Muscle of arm (tissue), 14 donors: ENCODE results near the gene WASHC2A. TPM values are rescaled to one million over a fixed set of nuclear protein-coding genes. Genes with fewer than 3 reads are reported as not detected.
A peak's percentile ranks its signal among the peaks of the same experiment; 100 is the strongest.
"Not testable (repeated sequence)": the region's sequence is repeated elsewhere in the genome, so short reads cannot be mapped to it uniquely, and the experiment has no call there.

ENCODE experiments used
- DNase-seq: peaks from one replicate; pipeline ENCODE4 v3.0.0-alpha.2; 2013
- long read RNA-seq, 11 donors: transcript quantifications; one replicate each; lab custom pipeline, GENCODE V29; 2026
- polyA plus RNA-seq, 12 donors: library from polyadenylated mRNA; unstranded; fragments of 120-200 nt; gene quantifications; one replicate each; pipeline ENCODE4 v1.2.1, GENCODE V29; 2013; ENCODE audit not compliant: insufficient read length in 12 of 12

The WASHC2A gene
- polyA plus RNA-seq: 10 to 100 TPM in 11 of 12 donors, not detected in 1; 21.3 to 55.9 (median 32.3) TPM
- long read RNA-seq, donor 1, partial matches to known transcripts: 0 of 1 reads
- long read RNA-seq, donor 1, other reads (novel, unspliced or antisense): 0 of 1 reads
- long read RNA-seq, donor 2, full-length matches to known transcripts: 3 of 9 reads
- long read RNA-seq, donor 2, partial matches to known transcripts: 6 of 9 reads
- long read RNA-seq, donor 2, other reads (novel, unspliced or antisense): 0 of 9 reads
- long read RNA-seq, donor 3, partial matches to known transcripts: 0 of 1 reads
- long read RNA-seq, donor 3, other reads (novel, unspliced or antisense): 0 of 1 reads
- long read RNA-seq, donor 4: 0 reads
- long read RNA-seq, donor 5: 0 reads
- long read RNA-seq, donor 6, partial matches to known transcripts: 5 of 5 reads
- long read RNA-seq, donor 6, other reads (novel, unspliced or antisense): 0 of 5 reads
- long read RNA-seq, donor 7: 0 reads
- long read RNA-seq, donor 8, partial matches to known transcripts: 11 of 11 reads
- long read RNA-seq, donor 8, other reads (novel, unspliced or antisense): 0 of 11 reads
- long read RNA-seq, donor 9, full-length matches to known transcripts: 1 of 1 reads
- long read RNA-seq, donor 9, partial matches to known transcripts: 0 of 1 reads
- long read RNA-seq, donor 9, other reads (novel, unspliced or antisense): 0 of 1 reads
- long read RNA-seq, donor 10, full-length matches to known transcripts: 1 of 1 reads
- long read RNA-seq, donor 10, partial matches to known transcripts: 0 of 1 reads
- long read RNA-seq, donor 10, other reads (novel, unspliced or antisense): 0 of 1 reads
- long read RNA-seq, donor 11: 0 reads

DNA sequence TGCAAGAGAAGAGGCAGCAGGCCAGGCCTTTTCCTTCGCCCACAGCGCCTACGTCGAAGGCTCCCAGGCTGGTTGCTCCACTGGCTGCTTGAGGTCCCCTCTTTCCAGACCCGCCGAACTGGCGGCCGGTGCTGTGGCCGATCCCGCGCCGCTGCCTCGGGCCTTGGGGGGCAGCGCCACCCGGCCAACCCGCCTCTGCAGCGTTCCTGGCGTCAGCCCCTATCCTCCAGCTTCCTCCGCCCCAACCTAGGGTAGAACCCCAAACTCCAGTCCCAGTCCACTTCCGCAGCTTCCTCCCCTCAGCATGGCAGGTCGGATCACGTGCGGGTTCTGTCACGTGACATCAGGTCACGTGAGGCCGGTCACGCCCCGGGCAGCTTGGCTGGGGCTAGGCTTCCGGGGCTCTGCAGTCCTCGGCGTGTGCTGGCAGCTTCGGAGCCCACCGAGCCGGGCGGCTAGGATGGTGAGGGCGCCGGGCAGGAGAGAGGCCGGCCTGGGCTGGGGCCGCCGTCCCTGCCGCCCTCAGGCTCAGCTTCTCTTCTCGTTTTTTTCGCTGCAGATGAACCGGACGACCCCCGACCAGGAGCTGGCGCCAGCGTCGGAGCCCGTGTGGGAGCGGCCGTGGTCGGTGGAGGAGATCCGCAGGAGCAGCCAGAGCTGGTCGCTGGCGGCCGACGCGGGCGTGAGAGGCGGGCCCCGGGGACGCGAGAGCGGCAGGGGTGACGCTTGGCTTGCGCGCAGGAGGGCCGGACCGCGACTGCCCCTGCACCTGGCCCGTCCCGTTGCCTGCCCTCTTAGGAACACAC, at the start of gene WASHC2A:
Gene WASHC2A, plus strand, starts transcription at position 409 of the 806 bp plus-strand sequence. Its CDS starts 52 bp downstream, at position 461.
- DNase-seq: peak; percentile 41

- DNase-seq: not testable (repeated sequence)
Measured at GRCh38 chr10:50019279-50019678, 48.5 kb upstream of the WASHC2A start.

GRCh38 chr10:50020451-50021024, 47.2 kb upstream of the WASHC2A start:
- not testable (repeated sequence) for DNase-seq

DNA sequence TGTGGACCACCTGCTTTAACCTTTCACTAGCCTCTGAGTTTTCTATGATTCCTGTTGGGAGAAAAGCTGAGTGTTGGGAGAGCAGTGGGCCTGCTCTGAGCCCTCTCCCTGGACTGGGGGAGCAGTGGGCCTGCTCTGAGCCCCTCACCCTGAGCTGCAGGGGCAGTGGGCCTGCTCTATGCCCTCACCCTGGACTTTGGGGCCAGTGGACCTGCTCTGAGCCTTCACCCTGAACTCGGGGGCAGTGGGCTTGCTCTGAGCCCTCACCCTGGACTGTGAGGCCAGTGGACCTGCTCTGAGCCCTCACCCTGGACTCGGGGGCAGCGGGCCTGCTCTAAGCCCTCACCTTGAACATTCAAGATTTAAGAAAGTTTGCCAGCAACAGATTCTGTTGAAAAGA, 46.1 kb upstream of the WASHC2A start:
- DNase-seq: no peak

DNA sequence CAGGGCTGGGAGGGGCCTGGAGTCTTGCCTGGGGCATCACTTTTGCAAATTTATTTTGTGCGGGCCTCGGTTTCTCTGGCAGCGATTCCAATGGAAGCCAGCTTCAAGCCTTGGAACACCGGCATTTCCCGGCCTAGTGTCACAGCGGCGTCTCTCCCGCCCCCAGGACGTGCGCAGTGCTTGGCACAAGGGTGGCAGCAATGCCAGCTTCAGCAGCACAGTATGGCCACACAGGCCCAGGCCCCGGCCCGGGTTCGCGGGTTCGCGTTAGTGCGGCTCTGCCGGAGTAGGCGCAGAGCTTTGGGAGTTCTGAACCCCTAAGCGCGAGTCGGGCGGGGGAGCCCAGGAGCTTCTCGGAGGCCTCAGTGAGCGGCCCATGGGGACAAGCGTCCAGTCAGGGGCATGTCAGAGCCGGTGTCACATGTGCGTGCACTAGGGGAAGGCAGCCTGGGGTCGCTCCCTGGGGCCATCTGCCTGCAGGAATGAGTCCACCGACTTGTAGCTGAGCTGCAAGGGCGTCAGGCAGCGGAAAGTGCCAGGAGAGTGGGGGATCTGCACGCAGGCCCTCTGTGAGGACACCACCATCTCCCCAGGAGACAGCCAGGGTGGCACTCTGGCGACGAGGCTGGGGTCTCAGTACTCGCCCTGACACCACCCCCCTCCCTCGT, 42.9 kb upstream of the WASHC2A start:
- DNase-seq: not testable (repeated sequence)

DNA sequence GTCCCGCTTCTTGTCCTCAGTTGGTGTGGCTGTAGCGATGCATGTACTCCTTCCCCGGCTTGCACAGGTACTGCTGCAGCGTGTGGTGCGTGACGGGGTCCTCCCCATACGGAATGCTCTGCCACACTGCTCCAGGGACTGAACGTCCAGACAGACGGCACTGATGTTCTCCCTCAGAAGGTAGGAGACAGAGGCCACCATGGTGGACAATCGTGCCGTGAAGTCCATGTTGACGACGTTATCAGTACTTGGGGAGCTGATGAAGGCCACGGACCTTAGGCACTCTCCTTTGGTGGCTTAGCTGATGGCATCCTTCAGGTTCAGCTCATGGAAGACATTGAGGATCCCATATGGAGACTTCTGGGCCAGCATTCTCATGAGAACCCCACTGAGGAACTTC, 42.1 kb upstream of the WASHC2A start:
- DNase-seq: no peak

DNA sequence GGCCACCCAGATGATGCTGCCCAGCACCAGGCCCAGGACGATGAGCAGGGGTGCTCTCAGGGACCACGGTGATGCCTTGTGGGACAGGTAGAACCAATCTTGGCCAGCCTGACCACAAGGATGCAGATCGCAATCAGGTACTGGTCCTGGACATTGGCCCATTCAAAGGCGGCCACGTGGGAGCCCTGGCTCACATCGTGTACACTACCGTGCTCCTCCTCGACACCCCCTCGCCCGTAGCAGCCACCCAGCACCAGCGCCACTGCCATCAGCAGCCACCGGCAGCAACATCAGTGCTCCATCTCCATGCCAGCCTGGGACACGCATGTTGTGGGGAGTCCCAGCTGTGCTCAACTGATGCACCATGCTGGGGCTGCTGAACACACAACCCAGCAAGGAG, 40.6 kb upstream of the WASHC2A start:
- no peak for DNase-seq

GRCh38 chr10:50033481-50033880, 34.3 kb upstream of the WASHC2A start:
- DNase-seq: no peak

GRCh38 chr10:50035337-50035736, 32.4 kb upstream of the WASHC2A start:
- not testable (repeated sequence) for DNase-seq

- no peak for DNase-seq
Measured at GRCh38 chr10:50044941-50045664, 22.7 kb upstream of the WASHC2A start.

DNA sequence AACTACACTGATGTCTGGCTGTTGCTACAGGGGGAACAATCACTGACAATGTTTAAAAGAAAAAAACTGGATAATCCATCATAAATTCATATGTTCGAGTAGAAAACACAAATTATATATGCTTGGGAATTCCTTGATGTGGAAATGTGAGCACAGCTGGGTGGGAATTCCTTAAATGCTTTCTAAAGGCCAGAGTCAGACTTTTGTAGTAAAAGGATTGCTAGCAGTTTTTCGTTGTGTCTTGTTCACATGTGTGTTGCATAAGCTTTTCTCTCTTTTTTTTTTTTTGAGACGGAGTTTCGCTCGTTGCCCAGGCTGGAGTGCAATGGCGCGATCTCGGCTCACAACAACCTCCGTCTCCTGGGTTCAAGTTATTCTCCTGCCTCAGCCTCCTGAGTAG, 21.3 kb upstream of the WASHC2A start:
- DNase-seq: not testable (repeated sequence)

DNA sequence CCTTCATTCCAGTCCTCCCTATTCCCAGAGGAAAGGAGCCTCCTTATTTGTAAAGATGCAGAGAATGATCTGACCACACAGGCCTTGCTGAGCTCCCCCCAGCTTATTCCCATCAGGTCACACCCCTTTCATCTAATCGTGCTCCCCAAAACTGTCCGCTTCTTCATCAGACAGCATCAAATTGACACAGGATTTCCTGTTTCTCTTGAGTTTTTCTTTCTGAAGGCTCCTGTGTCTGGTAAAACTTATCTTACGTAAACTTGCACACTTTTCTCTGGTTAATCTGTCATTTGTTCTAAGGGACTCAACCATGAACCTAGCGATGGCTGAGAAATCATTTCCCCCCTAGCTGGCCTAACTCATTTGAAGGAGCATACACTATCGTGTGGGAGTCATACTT, 20.2 kb upstream of the WASHC2A start:
- DNase-seq: not testable (repeated sequence)

DNA sequence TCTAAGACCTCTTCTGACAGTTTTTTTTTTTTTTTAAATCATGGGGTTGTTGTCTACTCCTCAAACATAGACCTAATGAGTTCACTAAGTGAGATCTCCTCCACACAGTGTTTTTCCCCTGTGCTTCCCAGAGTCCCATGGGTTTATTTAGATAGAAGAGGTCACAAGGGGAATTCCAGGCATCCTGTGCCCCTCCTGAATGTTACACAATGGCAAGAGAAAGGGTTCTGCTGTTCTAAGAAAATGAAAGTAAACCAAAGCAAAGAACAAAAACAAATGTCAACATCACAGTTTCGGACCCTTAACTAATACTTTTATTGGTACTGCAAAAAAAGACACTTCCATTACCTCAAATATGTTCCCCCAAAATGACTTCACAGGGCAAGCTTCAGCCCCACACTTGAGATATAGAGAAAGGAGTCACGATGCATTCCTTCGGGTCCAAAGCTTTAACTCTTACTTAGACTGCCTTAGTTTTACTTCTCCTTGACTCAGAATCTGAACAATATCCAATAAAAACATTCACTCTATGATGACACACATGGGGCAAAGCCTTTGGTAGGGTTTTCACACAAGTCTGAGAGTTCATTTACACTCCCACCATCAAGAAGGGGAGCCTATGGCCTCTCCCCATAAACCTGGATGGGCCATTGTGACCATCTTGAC, 15.6 kb upstream of the WASHC2A start:
- not testable (repeated sequence) for DNase-seq

GRCh38 chr10:50052778-50053376, 14.9 kb upstream of the WASHC2A start:
- not testable (repeated sequence) for DNase-seq

DNA sequence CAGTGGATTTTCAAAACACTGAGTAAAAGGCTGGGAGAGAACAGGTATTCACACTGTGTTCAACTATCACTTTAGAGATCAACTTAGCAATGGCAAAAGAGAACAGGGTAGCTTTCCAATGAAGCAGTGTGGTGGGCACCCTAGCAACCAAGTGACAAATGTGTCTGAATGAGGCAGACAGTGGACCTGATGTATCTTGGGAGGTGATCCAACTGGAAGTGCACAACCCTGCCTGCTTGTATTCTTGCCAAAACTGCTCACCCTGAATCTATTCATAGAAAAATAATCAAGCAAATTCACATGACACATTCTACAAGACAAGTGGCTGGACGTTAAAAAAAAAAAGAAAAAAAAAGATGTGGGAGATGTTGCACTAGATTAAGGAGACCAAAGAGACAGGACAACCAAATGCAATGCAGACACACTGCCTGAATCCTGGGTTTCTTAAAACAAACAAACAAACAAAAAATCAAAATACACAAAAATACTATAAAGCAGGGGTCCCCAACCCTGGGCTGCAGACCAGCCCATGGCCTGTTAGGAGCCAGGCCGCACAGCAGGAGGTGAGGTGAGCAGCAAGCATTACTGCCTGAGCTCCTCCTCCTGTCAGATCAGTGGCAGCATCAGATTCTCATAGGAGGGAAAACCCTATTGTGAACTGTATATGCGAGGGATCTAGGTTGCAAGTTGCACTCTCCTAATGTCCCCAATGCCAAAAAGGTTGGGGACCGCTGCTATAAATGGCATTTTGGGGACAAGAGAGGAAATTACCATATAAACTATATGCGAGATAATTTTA, 12.1 kb upstream of the WASHC2A start:
- not testable (repeated sequence) for DNase-seq

DNA sequence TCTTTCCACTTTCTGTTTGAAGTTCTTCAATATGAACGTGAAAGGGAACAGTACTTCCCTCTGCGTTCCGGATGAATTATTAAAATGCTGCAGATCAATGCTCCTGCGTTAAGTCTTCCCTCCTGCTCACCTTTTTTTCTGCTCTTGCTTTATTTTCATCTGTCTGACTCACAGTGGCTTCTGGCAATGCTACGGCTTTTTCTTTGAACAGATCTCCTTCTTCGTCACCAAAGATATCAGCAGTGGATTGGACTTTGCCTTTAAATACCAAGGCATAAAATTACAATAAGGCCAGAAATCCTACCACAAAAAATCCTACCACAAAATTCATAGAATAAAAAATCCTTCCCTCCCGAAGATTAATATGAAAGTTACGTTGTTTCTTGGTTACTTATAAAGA, 11.1 kb upstream of the WASHC2A start:
- DNase-seq: not testable (repeated sequence)

DNA sequence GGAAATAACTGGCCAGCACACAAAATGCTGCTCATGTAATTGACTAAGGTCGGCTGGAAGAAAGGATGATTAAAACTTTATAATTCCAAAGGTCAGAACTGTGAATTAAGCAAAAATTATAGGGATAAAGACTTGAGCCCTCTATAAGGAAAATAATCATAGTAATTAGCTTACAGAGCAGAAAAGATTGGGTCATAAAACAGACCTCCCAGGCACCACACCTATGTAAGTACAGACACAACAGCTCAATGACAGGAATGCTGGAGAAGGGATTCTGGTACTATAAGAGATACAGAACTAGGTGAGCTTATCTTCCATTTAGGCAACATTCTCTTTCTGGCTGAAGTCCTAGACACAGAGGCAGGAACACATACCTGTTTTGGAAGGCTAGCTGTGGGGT, 9.0 kb upstream of the WASHC2A start:
- not testable (repeated sequence) for DNase-seq

- not testable (repeated sequence) for DNase-seq
Measured at GRCh38 chr10:50059946-50060345, 7.8 kb upstream of the WASHC2A start.
